WERI-Rb-1 (cell line): ENCODE results near the gene SLC47A2.

Experiments
- DNase-seq: peaks from one replicate; pipeline ENCODE4 v3.0.0-alpha.2; 2020
- H3K27ac ChIP-seq: fragments of 250-450 bp; sonication (Bioruptor Pico); 2 replicates; pipeline ENCODE4 v1.5.1; 2020; ENCODE audit warnings: mild to moderate bottlenecking, moderate library complexity
- H3K27me3 ChIP-seq: fragments of 250-450 bp; sonication (Bioruptor Pico); 2 replicates; pipeline ENCODE4 v1.5.1; 2021; ENCODE audit warnings: mild to moderate bottlenecking, low read depth, moderate library complexity; ENCODE audit not compliant: insufficient read depth, severe bottlenecking
- H3K36me3 ChIP-seq: fragments of 250-450 bp; sonication (Bioruptor Pico); 2 replicates; pipeline ENCODE4 v1.5.1; 2020; ENCODE audit warnings: mild to moderate bottlenecking, moderate library complexity
- H3K4me3 ChIP-seq: 2 replicates; pipeline ENCODE4 v1.5.1; 2011; ENCODE audit warnings: low read depth, mild to moderate bottlenecking, control low read depth, low read length
- H3K9me3 ChIP-seq: fragments of 250-450 bp; sonication (Bioruptor Pico); 2 replicates; pipeline ENCODE4 v1.5.1; 2021; ENCODE audit warnings: mild to moderate bottlenecking, moderate library complexity; ENCODE audit not compliant: severe bottlenecking
- TF ChIP-seq, protein P1 (sequence below): IDR thresholded peaks from 2 replicates; pipeline ENCODE4 v1.5.1; 2011; ENCODE audit warnings: low read depth, mild to moderate bottlenecking, control low read depth, inconsistent platforms, low read length

Gene SLC47A2

GRCh38 chr17:19650826-19651225 is 65.6 kb downstream of the SLC47A2 start:
- no peak for DNase-seq
- TF ChIP-seq, protein P1, sequence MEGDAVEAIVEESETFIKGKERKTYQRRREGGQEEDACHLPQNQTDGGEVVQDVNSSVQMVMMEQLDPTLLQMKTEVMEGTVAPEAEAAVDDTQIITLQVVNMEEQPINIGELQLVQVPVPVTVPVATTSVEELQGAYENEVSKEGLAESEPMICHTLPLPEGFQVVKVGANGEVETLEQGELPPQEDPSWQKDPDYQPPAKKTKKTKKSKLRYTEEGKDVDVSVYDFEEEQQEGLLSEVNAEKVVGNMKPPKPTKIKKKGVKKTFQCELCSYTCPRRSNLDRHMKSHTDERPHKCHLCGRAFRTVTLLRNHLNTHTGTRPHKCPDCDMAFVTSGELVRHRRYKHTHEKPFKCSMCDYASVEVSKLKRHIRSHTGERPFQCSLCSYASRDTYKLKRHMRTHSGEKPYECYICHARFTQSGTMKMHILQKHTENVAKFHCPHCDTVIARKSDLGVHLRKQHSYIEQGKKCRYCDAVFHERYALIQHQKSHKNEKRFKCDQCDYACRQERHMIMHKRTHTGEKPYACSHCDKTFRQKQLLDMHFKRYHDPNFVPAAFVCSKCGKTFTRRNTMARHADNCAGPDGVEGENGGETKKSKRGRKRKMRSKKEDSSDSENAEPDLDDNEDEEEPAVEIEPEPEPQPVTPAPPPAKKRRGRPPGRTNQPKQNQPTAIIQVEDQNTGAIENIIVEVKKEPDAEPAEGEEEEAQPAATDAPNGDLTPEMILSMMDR: no peak
- Histone ChIP-seq H3K27me3 (no peaks in the 10 kb centered on the region), H3K4me3 (no peak overlapping the region), H3K9me3 (no peaks in the 10 kb centered on the region), H3K36me3 (peaks cover 23% of the 10 kb centered on the region), H3K27ac (no peak overlapping the region)

DNA sequence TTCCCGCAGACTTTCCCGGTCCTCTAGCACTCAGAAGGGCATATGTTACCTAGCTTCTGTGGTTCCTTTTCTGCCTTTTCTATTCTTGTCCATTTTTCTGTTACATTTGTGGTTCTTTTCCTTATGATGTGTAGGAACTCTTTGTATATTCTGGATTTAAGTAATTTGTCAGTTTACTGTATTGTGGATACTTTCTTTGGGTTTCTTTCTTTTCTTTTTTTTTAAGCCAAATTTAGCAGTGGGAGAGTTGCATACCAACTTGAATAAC is 67.2 kb downstream of the SLC47A2 start:
- Histone ChIP-seq H3K4me3 (peak overlapping the region; percentile 89), H3K27me3 (no peaks in the 10 kb centered on the region), H3K27ac (peak overlapping the region; percentile 81), H3K36me3 (peaks cover 14% of the 10 kb centered on the region), H3K9me3 (no peaks in the 10 kb centered on the region)
- TF ChIP-seq, protein P1: no peak
- DNase-seq: no peak

GRCh38 chr17:19648475-19649273 is 67.7 kb downstream of the SLC47A2 start, which contains the start of gene ALDH3A2:
Gene ALDH3A2 (plus strand): TSS chr17:19648751. CDS start chr17:19648972, 221 bp downstream.
- peak within 1 kb of the TSS; percentile 81 for H3K27ac ChIP-seq
- peak within 1 kb of the TSS; percentile 89 for H3K4me3 ChIP-seq
- H3K27me3 ChIP-seq: no peaks in the 10 kb centered on the region
- H3K36me3 ChIP-seq: peaks cover 11% of the 10 kb centered on the region
- peak; percentile 97 for DNase-seq
- TF ChIP-seq, protein P1: peak; percentile 54
- no peaks in the 10 kb centered on the region for H3K9me3 ChIP-seq

DNA sequence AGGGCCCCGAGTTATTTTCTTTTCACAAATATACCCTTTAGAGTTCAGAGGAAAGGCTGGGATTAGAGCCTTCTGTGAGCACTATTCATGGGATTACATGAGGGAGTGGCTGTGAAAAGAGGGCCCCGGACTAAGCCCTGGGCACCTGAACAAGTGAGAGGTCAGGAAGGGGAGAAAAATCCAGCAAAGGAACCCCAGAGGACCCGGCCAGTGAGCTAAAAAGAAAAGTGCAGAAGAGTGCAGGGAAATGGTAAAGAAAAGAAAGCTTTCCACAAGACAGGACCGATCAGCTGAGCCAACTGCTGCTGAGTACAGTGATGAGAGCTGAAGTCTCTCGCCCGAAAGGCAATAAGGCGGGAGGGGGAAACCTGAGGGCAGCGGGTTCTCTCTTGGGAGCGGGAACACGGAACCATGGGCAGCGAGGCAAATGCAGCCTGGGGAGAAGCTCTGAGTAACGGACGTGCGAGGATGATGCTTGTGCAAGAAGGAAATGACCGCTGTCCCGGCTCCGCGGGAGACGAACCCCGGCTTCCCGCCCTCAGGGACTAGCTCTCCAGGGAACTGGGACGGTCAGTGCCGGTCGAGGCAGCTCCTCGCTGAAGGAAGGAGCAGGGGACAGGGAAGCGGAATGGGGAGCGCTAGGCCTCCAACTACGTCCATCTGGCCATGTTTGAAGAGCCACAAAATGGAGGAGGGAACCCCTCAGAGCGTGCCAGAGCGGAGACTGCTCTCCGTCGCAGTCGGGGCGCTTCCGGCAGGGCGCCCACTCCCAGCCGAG is 68.5 kb downstream of the SLC47A2 start:
- no peaks in the 10 kb centered on the region for H3K9me3 ChIP-seq
- no peaks in the 10 kb centered on the region for H3K27me3 ChIP-seq
- peaks cover 3% of the 10 kb centered on the region for H3K36me3 ChIP-seq
- TF ChIP-seq, protein P1: no peak
- DNase-seq: peak; percentile 48
- peak overlapping the region; percentile 89 for H3K4me3 ChIP-seq
- H3K27ac ChIP-seq: peak overlapping the region; percentile 81

DNA sequence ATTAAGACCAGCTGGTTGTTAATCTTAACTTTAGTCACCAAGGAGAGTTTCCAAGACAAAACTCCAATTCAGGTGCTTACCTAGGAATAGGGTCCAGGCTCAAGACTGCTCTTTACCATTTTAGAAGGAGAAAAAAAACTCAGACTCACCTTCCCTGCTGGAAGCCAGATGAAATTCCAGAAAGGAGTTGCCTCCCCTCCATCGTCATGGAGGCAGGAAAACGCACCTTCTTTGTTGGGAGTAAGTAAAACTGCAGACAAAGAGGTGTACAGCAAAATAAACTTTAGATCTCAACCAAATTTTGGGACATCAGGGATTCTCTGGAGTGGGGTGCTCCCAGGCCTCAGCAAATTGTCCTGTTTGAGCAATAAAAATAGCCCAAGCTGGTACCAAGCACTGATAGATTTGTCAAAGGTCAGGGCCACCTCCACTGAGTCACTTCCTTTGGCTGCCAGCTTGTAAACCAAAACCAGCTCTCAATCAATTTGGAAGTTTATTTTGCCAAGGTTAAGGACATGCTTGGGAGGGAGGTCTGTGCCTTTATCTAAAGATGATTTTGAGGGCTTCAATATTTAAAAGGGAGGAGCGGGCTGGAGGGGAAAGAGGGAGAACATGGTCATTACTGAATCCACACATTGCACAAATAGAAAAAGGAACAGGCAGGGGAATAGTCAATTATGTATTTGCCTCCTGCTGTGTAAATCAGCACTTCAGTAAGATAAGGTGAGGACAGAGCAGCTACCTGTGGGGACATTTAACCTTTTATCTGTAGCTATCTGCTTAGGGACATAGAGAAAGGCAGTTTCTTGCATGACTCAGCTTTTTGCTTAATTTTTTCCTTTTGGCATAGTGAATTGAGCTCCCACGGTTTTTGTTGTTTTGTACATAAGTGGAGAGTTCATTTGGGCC is 69.3 kb downstream of the SLC47A2 start:
- TF ChIP-seq, protein P1: no peak
- DNase-seq: no peak
- H3K27me3 ChIP-seq: no peaks in the 10 kb centered on the region
- H3K27ac ChIP-seq: peak overlapping the region; percentile 81
- H3K36me3 ChIP-seq: no peaks in the 10 kb centered on the region
- no peaks in the 10 kb centered on the region for H3K9me3 ChIP-seq
- H3K4me3 ChIP-seq: peak overlapping the region; percentile 89
